HG03439 (cell line): ENCODE results near the gene IL1RAPL2.

ENCODE experiments used
- ATAC-seq: cut with Tn5 transposase; IDR thresholded peaks from one replicate; pipeline ENCODE4 v1.9.1; 2021; ENCODE audit warnings: mild to moderate bottlenecking, moderate library complexity; ENCODE audit not compliant: unreplicated experiment

Gene IL1RAPL2

DNA sequence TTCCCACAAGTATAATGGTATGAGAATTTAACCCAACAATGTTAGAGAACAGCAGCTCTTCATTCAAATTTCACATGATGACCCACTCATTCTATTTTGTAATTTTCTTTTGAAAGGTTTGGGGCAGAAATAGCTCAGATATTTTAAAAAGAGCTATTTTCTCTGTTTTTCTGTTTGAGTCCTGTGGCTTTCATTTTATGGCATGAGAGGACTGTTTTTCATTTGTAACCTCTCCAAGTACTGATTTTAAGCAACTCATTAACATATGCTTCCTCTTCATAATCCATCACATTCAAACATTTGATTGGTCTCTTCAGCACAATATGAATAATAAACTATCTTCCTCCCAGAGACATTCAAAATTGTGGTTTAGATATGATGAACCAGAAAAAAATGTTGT, 783.5 kb downstream of the IL1RAPL2 start:
- ATAC-seq: no peak

DNA sequence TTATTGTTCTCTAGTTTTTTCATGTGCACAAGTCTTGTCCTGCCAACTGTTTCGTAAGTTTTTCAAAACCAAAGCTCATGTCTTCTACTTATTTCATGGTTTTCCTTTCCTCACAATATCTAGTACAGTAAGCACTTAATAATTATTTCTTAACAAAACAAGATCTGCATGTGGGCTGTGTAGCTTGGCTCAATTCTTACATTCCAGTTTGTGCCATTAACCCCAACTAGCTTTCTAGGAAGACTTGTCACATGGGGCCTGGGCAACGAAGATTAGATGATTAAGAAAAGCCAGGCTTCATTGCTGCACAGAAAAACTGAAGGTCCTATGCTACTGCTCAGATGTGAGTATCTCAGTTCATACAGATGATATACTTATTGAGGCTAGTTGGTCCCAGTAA, 809.8 kb downstream of the IL1RAPL2 start:
- ATAC-seq: no peak

DNA sequence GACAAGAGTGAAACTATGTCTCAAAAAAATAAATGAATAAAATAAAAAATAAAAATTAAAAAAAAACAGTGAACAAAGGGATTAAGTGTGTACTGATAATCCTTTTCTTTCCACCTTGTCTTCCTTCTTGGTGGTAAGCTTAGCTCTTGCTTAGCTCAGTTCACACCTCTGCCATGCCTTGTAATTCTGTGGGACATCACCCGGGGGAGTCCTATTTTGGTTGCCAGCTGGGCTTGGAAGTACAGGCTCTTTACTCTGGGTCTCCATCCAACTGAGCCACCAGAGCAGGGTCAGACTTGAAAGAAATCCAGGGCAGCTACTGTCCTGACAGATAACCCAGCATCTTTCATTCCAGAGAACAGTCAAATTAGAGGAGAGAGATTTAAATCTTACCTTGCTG, 858.7 kb downstream of the IL1RAPL2 start:
- no peak for ATAC-seq

DNA sequence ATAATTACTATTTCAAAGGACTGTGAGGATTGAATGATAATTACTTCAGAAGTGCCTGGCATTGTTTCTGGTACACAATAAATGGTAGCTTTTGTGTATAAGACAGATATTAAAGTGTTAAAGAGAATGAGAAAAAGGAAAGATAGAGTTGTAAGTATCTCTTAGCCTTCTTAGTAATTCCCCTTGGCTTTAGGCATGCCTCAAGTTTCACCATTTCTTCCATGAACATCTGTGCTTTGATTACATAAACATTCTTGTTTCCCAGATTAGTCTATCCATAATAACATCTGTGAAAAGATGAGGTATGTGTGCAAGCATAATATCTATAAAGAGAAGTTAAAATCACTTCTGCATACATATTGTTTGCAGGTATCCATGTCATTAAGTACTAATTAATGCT, 885.4 kb downstream of the IL1RAPL2 start:
- no peak for ATAC-seq

DNA sequence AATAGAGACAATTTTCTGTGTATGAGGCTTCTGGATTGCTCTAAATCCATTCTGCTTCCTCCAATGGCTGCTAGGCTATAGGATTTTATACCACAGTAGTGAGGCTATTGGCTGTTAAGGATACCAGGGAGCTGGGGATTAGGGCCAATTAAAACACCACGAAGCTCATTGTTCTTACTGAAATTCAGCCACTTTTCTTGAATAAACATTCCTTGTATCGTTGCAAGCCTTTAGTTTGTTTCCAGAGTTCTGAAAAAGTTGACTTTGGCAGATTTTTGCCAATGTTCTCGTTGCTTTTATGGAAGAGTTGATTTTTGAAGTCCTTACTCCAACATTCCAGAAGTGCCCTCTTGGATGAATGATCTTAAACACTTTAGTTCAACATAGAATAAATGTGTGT, 892.8 kb downstream of the IL1RAPL2 start:
- no peak for ATAC-seq

DNA sequence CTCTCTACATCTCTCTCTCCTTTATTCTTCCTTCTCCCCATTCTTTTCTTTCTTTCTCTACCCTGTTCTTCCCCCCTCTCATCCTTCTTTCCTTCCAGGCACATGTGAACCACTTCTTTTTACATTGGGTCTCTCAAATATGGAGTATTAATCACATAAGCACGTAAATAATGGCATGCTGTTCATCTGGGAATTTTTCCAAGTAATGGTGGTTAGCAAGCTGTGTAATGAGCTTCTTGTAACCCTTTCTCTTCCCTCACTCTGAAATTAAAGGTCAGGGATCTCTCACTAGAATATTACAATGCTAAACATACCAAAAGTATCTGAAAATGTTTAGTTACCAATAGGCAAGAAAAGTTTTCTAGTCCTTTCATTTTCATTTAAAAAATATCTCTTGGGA, 894.4 kb downstream of the IL1RAPL2 start:
- no peak for ATAC-seq

DNA sequence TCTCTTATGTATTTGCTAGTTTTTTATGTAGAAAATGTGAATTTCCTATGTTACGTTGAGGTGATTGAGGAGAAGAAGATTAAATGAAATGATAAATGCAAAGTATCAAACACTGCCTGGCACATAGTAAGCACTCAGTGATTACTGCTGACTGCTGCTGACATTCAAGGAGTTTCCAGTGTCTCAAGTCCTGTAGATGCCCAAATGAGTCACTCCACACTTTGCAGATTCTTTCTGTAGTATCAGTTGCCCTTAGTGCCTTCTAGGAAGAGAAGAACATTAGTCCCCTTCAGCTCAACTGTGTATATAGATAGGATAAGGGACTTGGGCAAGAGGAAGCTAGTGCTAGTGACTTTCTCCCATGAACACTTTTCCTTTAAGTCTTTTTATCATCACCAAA, 895.0 kb downstream of the IL1RAPL2 start:
- ATAC-seq: no peak

DNA sequence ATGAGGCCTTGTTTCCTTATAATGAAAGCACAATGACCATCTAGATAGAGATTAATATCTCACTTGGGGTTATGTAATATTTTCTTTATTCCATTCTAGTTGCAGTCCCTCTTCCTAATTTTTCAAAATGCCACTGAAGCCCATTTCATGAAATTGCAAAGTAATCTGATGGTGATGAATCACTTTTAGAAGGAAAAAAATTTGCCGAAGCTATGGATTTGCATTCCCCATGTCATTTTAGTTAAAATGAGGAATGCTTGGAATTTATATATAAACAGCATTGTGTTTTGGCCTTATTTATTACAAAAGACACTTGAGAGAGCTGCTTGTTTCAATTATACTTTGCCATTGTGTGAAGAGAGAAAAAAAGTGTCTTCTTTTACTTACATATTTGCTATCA, 896.2 kb downstream of the IL1RAPL2 start:
- ATAC-seq: no peak

DNA sequence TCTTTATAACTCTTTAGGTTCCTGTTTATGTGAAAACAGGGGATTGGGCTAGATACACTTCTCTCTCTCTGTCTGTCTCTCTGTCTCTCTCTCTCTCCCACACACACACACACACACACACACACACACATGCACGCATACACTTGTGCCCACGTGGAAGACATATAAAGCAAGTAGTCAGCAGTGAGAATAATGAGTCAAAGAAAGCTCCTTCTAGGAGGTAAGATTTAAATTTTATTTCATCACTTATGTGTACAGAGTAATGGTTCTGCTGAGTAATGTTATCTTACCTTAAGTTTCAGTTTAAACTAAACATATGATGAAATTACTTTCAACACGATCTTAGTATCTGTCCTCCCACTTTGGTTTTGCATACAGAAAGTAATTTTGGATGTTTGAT, 897.5 kb downstream of the IL1RAPL2 start:
- no peak for ATAC-seq

DNA sequence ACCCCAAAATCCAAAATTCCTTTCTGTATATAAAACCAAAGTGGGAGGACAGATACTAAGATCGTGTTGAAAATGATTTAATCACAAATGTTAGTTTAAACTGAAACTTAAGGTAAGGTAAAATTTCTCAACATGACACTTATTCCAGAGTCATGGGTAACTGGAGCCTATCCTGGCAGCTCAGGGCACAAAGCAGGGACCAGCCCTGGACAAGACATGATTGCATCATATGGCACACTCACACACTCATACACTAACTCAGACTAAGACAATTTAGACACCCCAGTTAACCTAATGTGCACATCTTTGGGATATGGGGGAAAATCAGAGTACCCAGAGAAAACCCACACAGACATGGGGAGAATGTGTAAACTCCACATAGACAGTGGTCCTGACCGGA, 898.6 kb downstream of the IL1RAPL2 start:
- ATAC-seq: no peak

DNA sequence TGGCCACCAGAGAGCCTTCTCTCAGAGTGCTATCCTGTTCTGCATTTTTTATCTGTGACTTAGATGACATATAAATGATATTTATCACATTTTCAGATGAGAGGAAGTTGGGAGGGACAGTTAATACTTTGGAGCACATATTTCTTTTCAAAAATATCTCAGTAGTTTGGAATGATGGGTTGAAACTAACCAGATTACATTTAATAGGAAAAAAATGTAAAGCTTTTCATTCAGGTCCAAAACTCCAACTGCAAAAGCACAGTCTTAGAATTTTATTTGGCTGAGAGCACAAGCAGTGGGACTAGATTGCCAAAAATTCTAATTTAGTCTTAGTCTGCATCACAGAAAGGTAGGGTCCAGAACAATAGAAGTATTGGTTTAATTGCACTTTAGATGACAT, 902.7 kb downstream of the IL1RAPL2 start:
- ATAC-seq: no peak

DNA sequence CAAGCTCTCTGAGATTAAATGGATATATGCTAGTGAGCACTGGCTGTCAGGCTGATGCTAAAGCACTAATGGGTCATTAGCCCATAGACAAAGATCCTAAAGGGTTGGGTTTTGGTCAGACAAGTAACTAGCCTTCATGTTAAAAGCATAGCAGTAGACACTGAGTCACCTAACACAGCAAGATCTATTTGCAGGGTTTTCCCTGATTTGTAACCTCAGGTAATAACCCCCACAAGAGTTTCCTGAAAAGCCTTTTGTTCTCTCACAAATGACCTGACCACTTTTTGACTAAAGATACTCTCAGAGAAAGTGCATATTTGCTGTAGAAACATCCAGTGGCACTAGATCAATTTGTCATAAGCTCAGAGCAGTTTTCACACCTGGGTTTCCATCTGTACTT, 905.6 kb downstream of the IL1RAPL2 start:
- ATAC-seq: no peak

DNA sequence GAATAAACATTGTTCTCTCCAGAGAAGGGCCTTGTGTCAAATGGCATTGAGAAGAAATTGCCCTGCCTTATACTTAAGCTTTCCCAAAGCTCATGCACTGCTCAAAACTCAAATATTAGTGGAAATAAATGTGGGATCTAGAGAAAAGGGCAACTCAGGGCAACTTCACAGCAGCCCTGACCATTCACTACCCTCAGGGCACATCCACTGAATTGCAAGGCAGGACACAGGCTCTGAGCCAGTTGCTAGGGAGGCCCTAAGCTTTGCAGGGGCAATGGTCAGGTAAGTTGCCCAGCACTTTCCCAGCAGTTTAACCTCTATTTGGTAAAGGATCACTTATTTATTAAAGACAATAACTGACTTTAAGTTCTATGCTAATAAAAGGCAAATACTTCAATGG, 909.8 kb downstream of the IL1RAPL2 start:
- no peak for ATAC-seq

DNA sequence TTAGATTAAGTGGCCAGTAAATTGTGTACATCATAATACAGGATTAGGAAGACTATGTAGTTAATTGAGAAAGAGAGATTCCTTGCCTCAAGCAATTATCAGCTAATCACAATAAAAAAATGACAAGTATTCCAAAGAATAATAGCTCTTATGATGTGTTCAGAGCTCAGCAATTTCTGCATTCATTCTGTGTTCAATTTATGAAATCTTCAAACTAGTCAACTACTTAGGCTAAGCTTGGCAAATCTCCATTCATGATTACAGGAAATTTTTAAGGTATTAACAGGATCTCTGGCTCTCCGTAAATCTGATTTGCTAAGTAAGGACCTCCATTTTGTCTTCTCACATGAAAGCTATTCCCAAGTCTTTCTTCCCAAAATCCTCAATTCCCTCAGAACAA, 911.4 kb downstream of the IL1RAPL2 start:
- no peak for ATAC-seq

DNA sequence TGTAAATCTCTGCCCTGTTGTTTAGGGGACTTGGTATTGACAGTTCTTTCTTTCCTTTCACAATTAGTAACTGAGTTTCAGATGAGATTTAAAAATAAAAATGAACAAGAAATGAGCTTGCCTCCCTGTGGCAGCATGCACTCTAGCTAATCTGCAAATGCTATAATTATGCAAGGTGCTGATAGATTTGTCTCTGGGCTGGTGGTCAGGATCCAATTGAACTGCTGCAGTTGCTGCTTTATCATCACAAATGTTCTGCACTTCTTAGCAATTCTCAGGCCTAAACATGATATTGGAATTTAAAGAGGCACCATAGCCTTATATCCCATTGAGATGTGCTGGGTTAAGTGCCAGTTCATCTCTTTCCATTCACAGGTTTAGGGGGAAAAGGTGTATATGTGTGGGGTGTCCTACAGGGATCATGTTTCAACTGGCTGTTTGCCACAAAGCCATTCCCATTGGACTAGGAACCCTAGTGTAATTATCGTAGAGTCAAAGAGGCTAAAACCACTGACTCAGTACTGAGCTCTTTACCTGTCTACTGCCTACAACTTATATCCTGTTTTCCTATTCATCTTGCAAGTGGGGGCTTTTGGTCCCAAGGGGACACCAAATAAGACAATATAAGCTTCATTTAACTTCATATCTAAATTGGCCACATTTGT, 914.8 kb downstream of the IL1RAPL2 start:
- ATAC-seq: no peak

DNA sequence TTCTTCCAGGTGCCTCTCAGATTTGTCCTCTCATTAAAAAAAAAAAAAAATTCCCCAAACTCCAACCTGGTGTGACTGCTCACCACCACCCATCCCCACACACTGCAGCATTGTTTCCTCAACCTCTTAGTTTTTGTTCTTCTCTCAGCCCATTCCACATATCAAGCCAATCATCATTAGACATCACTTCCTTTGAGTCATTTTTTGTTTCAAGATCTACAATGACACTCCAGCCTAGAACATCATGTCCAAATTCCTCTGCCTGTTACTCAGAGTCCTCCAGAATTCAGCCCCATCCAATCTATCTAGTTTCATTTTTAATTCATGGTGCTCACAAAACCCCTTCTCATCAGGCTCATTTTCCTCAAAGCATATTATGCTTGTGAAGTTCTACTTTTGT, 917.0 kb downstream of the IL1RAPL2 start:
- no peak for ATAC-seq

DNA sequence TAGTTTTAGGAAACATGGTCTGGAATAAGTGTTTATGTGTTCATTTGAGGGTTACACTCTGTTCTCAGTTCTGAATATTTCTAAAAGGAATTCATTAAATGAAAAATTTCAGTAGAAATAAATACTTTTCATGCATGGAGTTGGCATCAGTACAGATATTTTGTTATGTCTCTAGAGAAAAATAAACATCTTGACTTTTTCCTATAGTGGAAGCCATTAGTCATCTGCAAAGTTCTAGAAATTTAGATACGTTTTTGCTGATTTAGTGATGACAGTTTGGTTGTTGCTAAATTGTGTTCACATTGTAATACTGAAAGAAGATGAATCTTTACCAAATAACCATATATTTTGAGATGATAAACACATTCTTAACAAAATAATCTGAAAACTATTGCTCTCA, 922.7 kb downstream of the IL1RAPL2 start:
- ATAC-seq: no peak

DNA sequence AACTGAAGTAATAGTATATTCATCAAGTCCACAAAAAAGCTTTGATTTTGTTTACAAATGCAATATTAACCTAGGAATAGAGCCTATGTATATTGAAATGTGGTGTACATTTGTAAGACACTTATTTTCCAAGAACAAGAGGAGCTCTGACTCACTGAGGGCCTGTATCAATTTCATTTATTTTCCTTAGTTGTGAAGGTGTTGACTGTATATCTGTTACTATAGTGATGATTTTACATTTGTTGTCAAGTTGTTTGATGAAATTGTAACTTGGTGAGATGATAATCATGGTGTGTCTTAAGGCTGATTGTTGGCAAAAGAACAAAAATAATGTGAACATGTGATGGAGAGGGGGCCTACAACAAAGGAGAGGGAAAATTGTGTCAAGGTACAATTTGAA, 929.4 kb downstream of the IL1RAPL2 start:
- ATAC-seq: no peak

DNA sequence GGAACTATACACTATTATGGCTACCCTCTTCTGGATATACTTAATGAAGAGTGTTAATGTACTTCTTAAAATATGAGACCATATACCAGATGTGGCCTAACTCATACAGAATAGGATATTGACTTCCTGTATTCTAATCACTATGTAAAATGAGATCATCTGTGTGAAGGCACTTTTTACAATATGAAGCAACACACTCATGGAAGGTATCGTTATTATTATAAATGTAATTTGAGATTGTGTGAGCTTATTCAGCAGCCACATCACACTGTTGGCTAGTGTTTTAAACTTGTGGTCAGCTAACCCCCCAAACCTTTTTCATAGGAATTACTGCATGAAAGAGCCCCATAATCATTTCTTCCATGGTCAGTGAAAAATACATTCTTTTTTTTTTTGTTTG, 936.3 kb downstream of the IL1RAPL2 start:
- ATAC-seq: no peak

DNA sequence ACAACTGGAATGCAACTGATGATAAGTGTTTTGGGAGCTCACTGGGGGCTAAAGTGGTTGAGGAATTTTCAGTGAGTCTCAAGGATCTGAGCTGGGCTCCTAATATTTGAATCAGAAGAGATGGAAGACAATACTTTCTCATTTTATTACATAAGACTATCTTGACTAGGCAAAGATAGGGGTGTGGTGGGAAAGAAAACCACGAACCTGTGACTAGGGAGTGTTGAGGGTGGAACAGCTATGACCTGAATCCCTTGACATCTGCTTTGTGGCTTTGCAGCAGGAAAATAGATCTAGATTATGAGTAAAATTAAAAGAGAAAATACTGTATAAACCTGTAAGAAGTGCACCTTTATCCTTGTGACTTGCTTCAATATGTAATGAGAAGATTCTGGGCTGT, 949.6 kb downstream of the IL1RAPL2 start:
- no peak for ATAC-seq

DNA sequence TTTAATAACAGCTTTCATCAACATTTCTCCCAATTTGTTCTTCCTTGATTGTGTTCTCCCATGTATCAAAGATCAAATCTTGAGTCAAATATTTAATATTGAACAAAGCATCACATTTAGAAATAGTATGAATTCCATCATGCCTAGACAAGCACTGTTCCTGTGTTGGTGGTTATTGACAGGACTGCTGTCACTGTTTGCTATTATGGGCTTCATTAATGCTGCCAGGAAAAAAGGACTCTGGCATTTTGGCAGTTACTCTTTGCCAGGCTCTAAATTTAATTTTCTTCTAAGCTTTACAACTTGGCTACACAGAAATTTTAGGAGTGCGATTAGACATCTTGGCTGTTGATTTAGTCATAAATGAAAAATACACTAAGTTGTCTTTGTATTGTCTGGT, 960.4 kb downstream of the IL1RAPL2 start:
- no peak for ATAC-seq

DNA sequence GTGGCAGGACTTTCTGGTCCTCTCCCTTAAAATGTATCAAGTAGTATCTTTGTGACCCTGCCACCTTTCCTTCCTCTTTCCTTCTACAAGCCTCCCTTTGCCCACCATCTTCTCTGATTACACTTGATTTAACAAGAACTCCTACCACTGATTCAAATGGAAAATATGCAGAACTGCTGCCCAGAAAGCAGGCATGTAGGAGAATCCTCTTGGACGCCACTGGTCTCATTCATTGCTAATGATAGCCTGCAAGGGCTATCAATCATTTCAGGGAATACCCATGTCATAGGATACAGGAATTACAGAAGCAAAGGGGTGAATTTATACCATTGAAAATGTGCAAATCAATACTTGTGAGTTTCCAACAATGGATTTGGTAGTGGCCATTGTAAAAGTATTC, 961.8 kb downstream of the IL1RAPL2 start:
- no peak for ATAC-seq

DNA sequence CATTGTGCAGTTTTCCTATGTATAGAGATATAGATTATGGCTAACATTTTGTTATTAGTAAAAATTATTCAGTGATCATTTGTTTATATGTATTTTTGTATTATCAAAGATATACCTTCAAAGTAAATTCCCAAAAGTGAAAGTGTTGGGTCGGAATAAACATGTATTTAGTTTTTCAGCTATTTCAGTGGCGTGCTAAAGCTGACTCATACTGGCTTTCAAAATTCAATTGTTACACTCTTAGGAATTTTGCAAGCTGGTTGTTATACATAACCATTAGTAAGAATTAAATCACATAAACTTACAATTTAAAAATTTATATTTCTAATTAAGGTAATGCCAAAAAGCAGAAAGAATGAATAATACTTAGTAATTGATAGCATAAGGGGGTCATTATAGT, 968.0 kb downstream of the IL1RAPL2 start:
- ATAC-seq: no peak

DNA sequence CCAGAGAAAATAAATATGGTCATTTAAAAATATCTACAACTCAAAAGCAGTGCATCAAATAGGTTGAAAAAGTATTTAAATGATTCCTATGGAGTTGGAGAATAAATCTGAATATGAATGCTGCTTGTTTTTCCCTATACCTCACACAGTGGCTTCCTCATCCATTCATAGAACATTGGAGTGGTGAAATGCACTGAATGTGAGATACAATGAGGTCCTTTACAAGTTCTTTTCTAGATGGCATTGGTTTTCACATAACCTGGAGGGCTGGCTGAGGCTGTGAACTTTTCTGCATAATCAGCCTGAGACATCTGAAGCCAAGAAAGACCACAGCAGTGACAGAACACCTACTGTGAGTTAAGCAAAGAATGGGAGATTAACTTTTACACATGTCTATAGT, 977.3 kb downstream of the IL1RAPL2 start:
- no peak for ATAC-seq
